GM19467 (cell line): ENCODE results near the gene TGM1.
"Not testable (repeated sequence)": the region's sequence is repeated elsewhere in the genome, so short reads cannot be mapped to it uniquely, and the experiment has no call there.

ENCODE experiments used
- ATAC-seq: cut with Tn5 transposase; IDR thresholded peaks from one replicate; pipeline ENCODE4 v1.9.1; 2021; ENCODE audit warnings: mild to moderate bottlenecking, moderate library complexity; ENCODE audit not compliant: unreplicated experiment

The TGM1 gene

GRCh38 chr14:24234095-24235005 lies 28.6 kb downstream of the TGM1 start:
- no peak for ATAC-seq

DNA sequence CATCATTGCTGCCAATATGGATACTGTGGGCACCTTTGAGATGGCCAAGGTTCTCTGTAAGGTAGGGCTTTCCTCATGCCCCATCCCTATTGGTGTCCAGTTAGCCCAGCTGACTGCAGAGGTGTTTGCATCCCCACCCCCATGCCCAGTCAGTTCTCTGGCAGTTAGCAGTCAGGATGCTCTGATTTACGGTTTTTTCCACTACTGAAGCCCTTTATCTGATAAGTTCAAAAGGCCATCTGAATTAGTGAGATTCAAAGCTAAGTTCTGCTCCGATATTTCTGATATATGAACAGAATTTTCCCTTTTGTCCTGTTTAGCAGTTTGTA lies 29.5 kb downstream of the TGM1 start:
- ATAC-seq, result no peak

- peak; percentile 38 for ATAC-seq
Observed at GRCh38 chr14:24232645-24233537, 30.1 kb downstream of the TGM1 start, which contains the start of gene GMPR2. Gene GMPR2 (plus strand): TSS chr14:24232929. CDS start chr14:24233254, 325 bp downstream.

DNA sequence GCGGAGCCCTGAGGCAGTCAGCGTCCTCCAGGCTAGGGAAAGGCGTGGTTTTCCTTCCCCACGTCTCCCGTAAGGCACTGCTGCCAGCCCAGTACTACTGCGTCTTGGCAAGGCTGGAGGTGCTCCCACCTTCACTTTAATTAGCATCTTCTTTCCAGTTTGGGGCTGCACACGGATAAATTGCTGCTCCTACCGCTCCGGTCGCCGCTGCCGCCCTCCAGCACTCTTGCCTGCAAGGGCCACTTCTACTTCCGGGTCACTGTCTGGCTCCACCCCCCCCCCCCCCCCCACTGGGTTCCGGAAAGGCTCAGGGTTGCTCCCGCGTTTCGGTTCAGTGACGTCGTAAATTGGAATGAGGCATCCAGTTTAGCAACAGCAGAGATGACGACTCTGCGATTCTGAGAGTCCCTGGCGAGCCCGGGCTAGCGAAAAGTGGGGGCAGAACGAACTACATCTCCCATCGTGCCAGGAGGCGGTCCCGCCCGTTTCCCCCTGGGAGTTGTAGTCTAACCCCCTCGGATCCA lies 30.8 kb downstream of the TGM1 start, which contains the start of gene NEDD8:
Gene NEDD8, minus strand, starts transcription at position 247 of the 524 bp plus-strand sequence. Its CDS starts 100 bp downstream, at position 147.
- ATAC-seq, result peak; percentile 71

- no peak for ATAC-seq
Observed at GRCh38 chr14:24231263-24232120, 31.5 kb downstream of the TGM1 start.

DNA sequence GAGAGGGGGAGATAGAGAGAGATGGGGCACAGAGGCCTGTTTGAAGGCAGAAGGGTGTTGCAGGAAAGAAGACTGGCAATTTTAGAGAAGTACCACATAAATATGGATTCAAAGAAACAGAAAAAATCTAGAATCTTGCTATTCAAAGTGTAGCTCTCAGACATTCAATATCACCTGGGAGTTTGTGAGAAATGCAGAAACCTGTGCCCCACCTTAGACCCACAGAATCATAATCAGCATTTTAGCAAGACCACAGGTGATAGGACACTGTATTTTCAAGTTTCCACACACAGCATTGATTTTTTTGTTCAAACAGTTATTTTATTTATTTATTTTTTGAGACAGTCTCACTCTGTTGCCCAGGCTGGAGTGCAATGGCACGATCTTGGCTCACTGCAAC lies 34.1 kb downstream of the TGM1 start:
- no peak for ATAC-seq

- ATAC-seq, result no peak
Observed at GRCh38 chr14:24226473-24226872, 36.5 kb downstream of the TGM1 start.

DNA sequence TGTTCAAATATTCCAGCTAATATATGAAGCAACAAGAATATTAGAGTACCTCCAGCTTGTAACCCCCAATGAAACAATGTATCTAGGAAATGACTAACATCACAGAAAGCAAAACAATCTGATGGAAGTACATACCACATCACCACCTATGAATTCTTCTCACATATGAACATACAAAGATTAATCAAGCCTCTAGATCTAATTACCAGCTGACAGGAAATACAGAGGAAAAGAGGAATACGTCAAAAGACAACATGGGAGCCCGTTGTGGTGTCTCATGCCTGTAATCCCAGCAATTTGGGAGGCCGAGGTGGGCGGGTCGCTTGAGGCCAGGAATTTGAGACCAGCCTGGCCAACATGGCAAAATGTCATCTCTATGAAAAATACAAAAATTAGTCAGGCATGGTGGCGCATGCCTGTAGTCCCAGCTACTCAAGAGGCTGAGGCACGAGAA lies 38.3 kb downstream of the TGM1 start:
- ATAC-seq, result no peak

DNA sequence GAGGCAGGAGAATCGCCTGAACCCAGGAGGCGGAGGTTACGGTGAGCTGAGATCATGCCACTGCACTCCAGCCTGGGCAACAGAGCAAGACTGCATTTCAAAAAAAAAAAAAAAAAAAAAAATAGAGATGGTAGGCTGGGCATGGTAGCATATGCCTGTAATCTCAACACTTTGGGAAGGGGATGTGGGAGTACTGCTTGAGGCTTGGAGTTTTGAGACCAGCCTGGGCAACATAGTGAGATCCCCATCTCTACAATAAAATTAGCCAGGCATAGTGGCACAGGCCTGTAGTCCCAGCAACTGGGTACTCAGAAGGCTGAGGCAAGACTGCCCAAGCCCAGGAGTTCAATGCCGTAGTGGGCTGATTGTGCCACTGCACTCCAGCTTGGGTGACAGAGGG lies 40.0 kb downstream of the TGM1 start:
- not testable (repeated sequence) for ATAC-seq

- ATAC-seq, result no peak
Observed at GRCh38 chr14:24219521-24219920, 43.5 kb downstream of the TGM1 start.

DNA sequence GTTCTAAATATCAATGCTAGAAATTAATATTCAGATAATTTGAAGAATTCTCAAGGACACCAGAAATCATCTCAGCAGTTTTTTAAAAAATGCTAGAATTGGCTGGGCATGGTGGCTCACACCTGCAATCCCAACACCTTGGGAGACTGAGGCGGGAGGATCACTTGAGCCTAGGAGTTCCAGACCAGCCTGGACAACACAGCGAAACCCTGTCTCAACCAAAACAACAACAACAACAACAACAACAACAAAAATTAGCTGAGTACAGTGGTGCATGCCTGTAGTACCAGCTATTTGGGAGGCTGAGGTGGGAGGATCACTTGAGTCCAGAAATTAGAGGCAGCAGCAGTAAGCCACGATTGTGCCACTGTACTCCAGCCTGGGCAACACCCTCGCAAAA lies 43.9 kb downstream of the TGM1 start:
- no peak for ATAC-seq

DNA sequence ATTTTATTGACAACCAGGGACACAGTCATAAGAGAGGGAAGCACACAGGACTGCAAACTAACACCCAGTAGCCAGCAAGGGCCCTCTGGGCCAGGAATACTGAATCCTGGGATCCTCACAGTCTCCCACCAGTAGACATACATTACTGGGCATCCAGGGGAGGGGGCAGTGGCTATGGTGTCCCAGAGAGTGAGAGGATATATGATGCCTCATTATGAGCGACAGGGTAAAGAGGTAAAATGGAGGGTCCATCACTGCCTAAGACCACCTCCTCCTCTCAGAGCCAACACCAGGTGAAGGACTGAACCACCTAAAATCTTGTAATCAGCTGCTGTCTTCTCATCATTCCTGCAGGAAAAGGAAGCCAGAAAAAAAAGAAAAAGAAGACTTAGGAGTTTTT lies 46.1 kb downstream of the TGM1 start:
- ATAC-seq, result not testable (repeated sequence)

DNA sequence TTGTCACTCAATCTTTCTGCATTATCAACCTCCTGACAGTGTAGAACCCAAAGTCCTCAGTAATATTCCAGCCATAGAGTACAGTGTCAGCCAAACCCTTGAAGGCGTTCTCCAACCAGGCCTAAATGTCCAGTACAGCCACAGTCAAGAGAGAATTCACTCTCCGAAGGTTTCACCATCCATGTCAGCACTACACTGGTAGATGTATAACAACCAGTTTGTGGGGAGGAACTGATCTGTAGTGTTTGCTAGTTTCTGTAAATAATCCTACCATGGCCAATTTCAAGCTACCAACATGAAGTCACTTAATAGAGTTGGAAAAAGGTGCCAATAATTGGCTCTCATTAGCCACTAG lies 46.7 kb downstream of the TGM1 start:
- no peak for ATAC-seq

- ATAC-seq, result peak; percentile 71
Observed at GRCh38 chr14:24215495-24216344, 47.3 kb downstream of the TGM1 start, which contains the start of gene MDP1. Gene MDP1 (minus strand): TSS chr14:24216066. CDS start chr14:24215955, 111 bp downstream.

GRCh38 chr14:24213866-24214662 lies 48.9 kb downstream of the TGM1 start:
- no peak for ATAC-seq

DNA sequence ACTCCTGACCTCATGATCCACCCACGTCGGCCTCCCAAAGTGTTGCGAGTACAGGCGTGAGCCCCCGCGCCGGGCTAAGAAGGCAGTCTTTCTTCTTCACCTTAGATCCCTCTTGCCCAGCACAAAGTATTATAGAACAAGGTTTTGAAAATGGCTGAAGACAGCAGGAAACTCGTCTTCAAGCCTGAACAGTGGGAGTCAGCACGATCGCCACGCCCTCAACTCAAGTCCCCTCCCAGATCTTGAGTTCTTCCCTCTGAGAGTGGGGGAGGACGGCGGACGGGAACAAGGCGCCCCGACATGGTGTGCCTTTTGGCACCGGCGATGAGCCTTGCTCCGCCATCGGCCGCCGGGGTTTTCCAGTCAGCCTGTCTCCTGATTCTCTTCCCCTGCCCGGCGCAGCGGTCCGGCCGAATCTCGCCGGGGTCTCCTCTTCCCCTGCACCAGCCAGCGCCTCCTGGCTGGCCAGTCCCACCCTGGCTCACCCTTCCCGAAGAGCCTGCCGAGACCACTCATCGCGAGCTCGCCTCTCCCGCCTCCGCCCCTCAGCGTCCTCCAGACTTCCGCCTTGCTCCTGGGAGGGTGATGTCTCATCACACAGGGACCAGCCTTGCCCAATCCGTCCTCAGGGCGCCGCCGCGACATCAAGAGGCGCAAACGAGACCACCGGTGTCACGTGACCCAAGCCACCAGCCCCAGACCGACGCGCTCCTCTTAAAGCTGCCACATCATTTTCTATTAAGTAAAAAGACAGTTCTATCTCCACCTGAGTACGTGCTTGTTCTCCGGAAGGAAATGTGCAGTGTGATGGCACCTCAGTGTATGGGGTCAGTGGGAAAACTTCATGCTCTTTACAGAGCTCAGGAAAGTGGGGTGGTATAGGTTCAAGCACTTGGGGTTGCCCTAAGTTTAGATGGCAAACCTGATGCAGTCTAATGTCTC lies 49.8 kb downstream of the TGM1 start, which contains the start of gene CHMP4A:
Gene CHMP4A, minus strand, starts transcription at position 565 of the 942 bp plus-strand sequence. Its CDS starts 49 bp downstream, at position 516.
- peak; percentile 76 for ATAC-seq

- ATAC-seq, result no peak
Observed at GRCh38 chr14:24211311-24211710, 51.7 kb downstream of the TGM1 start.
